DND-41 (cell line): ENCODE measurements around the gene CLIP3.
A peak's percentile ranks its signal among the peaks of the same experiment; 100 is the strongest.

Experiments
- ATAC-seq: fragments of 200-7000 bp; cut with Tn5 transposase; 3 replicates; pipeline ENCODE4 v1.9.1; 2021; ENCODE audit warnings: low read depth; ENCODE audit not compliant: insufficient read depth
- DNase-seq: peaks from one replicate; pipeline ENCODE4 v3.0.0-alpha.2; 2020
- H2AFZ ChIP-seq: 2 replicates; pipeline ENCODE4 v1.6.0; 2012; ENCODE audit warnings: low read depth, low read length
- H3K27ac ChIP-seq: 2 replicates; pipeline ENCODE4 v1.5.1; 2012; ENCODE audit warnings: low read length, inconsistent platforms
- H3K27me3 ChIP-seq: fragments of 200-600 bp; sonication (generic); 2 replicates; pipeline ENCODE4 v1.6.0; 2012; ENCODE audit warnings: low read length, mild to moderate bottlenecking, inconsistent platforms; ENCODE audit not compliant: insufficient read depth, poor library complexity
- H3K36me3 ChIP-seq: 2 replicates; pipeline ENCODE4 v1.5.1; 2012; ENCODE audit warnings: low read length, inconsistent platforms; ENCODE audit not compliant: insufficient read depth
- H3K4me1 ChIP-seq: 2 replicates; pipeline ENCODE4 v1.5.1; 2012; ENCODE audit warnings: mild to moderate bottlenecking, low read length; ENCODE audit not compliant: insufficient read depth
- H3K4me2 ChIP-seq: 2 replicates; pipeline ENCODE4 v1.6.0; 2012; ENCODE audit warnings: mild to moderate bottlenecking, moderate library complexity, low read length, inconsistent platforms; ENCODE audit not compliant: insufficient read depth
- H3K4me3 ChIP-seq, 2 experiments: fragments of 200-600 bp in 1 of 2; shearing (Covaris generic) in 1 of 2; 2 replicates each; pipeline ENCODE4 v1.5.1; 2012 to 2016; ENCODE audit warnings: inconsistent platforms in 2 of 2, low read length in 2 of 2, mild to moderate bottlenecking in 2 of 2, low read depth in 1 of 2, moderate library complexity in 1 of 2
- H3K79me2 ChIP-seq: 2 replicates; pipeline ENCODE4 v1.6.0; 2012; ENCODE audit warnings: low read length, inconsistent platforms; ENCODE audit not compliant: insufficient read depth
- H3K9ac ChIP-seq: 2 replicates; pipeline ENCODE4 v1.6.0; 2012; ENCODE audit warnings: low read depth, mild to moderate bottlenecking, inconsistent platforms, low read length, moderate library complexity
- H3K9me3 ChIP-seq: 2 replicates; pipeline ENCODE4 v1.5.1; 2012; ENCODE audit warnings: low read length, moderate library complexity, mild to moderate bottlenecking, inconsistent platforms; ENCODE audit not compliant: insufficient read depth, severe bottlenecking
- H4K20me1 ChIP-seq: 2 replicates; pipeline ENCODE4 v1.6.0; 2012; ENCODE audit warnings: low read length; ENCODE audit not compliant: insufficient read depth
- EZH2 ChIP-seq: IDR thresholded peaks from 3 replicates; pipeline ENCODE4 v1.6.1; 2012; ENCODE audit warnings: borderline replicate concordance, low read depth, mild to moderate bottlenecking, moderate library complexity, low read length, inconsistent platforms; ENCODE audit not compliant: severe bottlenecking
- TF ChIP-seq, protein P1 (sequence below): IDR thresholded peaks from 2 replicates; pipeline ENCODE4 v1.5.1; 2012; ENCODE audit warnings: borderline replicate concordance, low read length, moderate library complexity, mild to moderate bottlenecking; ENCODE audit not compliant: poor library complexity, severe bottlenecking; ENCODE audit errors: extremely low read depth

The CLIP3 gene

DNA sequence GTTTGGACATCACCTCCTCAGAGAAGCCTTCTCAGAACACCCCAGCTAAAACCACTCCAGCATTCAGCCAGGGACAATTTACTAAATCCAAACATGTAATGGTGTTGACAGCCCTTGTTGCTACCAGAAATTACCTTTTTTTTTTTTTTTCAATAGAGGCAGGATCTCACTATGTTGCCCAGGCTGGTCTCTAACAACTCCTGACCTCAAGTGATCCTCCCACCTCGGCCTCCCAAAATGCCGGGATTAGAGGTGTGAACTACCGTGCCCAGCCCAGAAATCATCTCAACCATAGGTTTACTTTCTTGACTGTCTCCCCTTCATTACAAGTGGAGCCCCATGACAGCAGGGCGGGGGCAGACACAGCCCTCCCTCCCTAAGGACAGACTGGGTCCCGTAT lies 9.2 kb downstream of the CLIP3 start:
- ATAC-seq (no peak), DNase-seq (no peak)
- Histone ChIP-seq H3K27me3 (no peaks in the 10 kb centered on the region), H2AFZ (no peak overlapping the region), H3K79me2 (no peaks in the 10 kb centered on the region), H3K4me2 (no peak overlapping the region), H3K36me3 (peaks cover 63% of the 10 kb centered on the region), H4K20me1 (no peaks in the 10 kb centered on the region; the same call in 1 of the 2 replicates), H3K4me1 (no peaks in the 10 kb centered on the region), H3K9me3 (no peaks in the 10 kb centered on the region), H3K4me3 (no peak overlapping the region), H3K9ac (no peak overlapping the region), H3K27ac (no peak overlapping the region)
- TF ChIP-seq, protein P1, sequence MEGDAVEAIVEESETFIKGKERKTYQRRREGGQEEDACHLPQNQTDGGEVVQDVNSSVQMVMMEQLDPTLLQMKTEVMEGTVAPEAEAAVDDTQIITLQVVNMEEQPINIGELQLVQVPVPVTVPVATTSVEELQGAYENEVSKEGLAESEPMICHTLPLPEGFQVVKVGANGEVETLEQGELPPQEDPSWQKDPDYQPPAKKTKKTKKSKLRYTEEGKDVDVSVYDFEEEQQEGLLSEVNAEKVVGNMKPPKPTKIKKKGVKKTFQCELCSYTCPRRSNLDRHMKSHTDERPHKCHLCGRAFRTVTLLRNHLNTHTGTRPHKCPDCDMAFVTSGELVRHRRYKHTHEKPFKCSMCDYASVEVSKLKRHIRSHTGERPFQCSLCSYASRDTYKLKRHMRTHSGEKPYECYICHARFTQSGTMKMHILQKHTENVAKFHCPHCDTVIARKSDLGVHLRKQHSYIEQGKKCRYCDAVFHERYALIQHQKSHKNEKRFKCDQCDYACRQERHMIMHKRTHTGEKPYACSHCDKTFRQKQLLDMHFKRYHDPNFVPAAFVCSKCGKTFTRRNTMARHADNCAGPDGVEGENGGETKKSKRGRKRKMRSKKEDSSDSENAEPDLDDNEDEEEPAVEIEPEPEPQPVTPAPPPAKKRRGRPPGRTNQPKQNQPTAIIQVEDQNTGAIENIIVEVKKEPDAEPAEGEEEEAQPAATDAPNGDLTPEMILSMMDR, result no peak
- no peak for TF ChIP-seq EZH2

DNA sequence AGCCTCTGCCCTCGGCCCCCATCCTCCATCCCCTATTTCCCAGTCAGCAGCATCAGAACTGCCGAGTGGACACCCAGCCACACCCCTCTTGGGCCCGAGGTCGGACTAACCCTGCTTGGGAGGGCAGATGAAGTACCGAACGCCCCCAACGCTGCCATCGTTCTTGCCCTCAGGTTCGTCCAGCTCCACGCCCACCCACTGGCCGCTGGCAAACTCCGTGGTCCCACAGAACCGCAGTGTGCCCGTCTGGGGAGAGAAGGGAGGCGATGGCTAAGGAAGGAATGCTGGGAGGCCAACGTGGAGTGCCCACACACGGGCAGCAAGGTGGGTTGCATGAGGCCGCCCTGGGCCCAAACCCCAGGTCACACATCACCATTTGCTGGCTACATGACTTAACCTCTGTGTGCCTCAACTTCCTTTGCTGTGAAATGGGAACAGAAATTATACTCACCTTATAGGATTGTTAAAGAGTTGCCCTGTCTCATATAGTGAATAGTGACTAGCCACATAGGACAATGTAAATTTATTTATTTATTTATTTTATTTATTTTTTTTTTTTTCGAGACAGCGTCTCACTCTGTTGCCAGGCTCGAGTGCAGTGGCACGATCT lies 13.5 kb downstream of the CLIP3 start:
- ATAC-seq (no peak), DNase-seq (no peak)
- Histone ChIP-seq H3K27me3 (no peaks in the 10 kb centered on the region), H2AFZ (no peak overlapping the region), H3K27ac (no peak overlapping the region), H4K20me1 (no peaks in the 10 kb centered on the region), H3K4me1 (peaks cover 15% of the 10 kb centered on the region), H3K4me3 (no peak overlapping the region), H3K9me3 (no peaks in the 10 kb centered on the region), H3K36me3 (peaks cover 53% of the 10 kb centered on the region), H3K9ac (no peak overlapping the region), H3K4me2 (no peak overlapping the region), H3K79me2 (peaks cover 22% of the 10 kb centered on the region)
- no peak for TF ChIP-seq EZH2
- TF ChIP-seq, protein P1, result no peak

DNA sequence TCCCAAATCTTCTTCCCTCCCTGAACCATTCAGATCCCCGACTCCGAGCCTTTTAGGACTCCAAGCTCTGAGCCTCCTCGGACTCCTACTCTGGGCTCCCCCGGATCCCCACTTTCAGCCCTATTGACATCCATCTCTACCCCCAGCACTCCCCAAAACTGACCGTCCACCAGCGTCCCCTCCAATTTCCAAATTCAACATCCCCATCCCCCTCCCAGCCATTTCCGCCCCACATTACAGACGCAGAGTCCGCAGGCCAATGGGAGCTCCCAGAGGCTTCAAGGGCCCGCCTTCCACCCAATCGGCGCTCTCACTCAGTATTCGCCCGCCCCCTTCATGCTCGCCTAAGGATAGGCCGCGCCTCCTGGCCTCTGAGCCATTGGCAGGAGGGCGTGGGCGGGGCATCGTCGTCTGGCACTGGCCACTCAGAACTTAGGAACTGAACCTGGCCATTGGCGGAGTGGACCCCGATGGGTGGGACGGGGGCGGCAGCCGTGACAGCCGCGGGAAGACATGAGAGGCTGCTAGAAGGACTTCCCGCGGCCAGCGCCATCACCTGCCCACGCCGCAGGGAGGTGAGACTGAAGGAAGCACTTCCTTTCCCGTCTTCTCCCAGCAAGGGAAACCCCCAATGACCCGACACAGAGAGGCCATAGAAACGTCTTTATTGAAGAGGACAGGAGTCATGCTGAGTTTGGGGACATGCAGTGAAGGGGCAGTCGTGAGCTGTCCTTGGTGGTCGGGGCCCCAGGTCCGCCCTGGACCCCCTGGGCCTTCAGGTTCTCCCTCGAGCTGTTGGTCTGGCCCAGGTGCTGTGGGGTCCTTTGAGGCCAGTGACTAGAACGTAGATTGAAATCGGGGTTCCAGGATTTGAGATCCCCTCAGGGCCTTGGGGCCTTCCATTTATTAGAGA lies 18.4 kb downstream of the CLIP3 start, which contains the start of gene ALKBH6:
TSS of gene ALKBH6 (minus strand) at position 202 of the 913 bp plus-strand sequence. CDS start 816 bp downstream, outside the sequence.
- peak within 1 kb of the TSS; percentile 92 for H3K9ac ChIP-seq
- peak within 1 kb of the TSS; percentile 90 for H3K27ac ChIP-seq
- H3K4me2 ChIP-seq, result peak within 1 kb of the TSS; percentile 96
- H3K4me1 ChIP-seq, result peaks cover 28% of the 10 kb centered on the region
- TF ChIP-seq, protein P1, result peak; percentile 24
- TF ChIP-seq EZH2, result no peak
- DNase-seq (peak; percentile 100), ATAC-seq (peak; percentile 98)
- no peaks in the 10 kb centered on the region for H3K9me3 ChIP-seq
- H3K36me3 ChIP-seq, result peaks cover 21% of the 10 kb centered on the region; the same call in 1 of the 2 replicates
- H3K4me3 ChIP-seq, result peak within 1 kb of the TSS; percentile 67 to 96
- H2AFZ ChIP-seq, result peak within 1 kb of the TSS; percentile 97
- no peaks in the 10 kb centered on the region for H3K27me3 ChIP-seq
- peaks cover 36% of the 10 kb centered on the region for H3K79me2 ChIP-seq
- no peaks in the 10 kb centered on the region for H4K20me1 ChIP-seq
